Neuronal stem cell (in vitro differentiated cells): Measurements from ENCODE around the gene NFATC2.

ENCODE experiments used
- DNase-seq: peaks from one replicate; pipeline ENCODE4 v3.0.0-alpha.2; 2013; ENCODE audit warnings: low spot score
- H2AFZ ChIP-seq: one replicate; pipeline ENCODE4 v1.6.1; 2013; ENCODE audit warnings: mild to moderate bottlenecking, low read length, inconsistent platforms
- H2AK5ac ChIP-seq: 2 replicates; pipeline ENCODE4 v1.6.1; 2013; ENCODE audit warnings: low read depth, mild to moderate bottlenecking, inconsistent platforms, low read length, moderate library complexity, mixed read lengths
- H2BK120ac ChIP-seq: 2 replicates; pipeline ENCODE4 v1.6.1; 2013; ENCODE audit warnings: low read depth, mild to moderate bottlenecking, inconsistent platforms, low read length, moderate library complexity, mixed read lengths
- H2BK12ac ChIP-seq: one replicate; pipeline ENCODE4 v1.6.1; 2013; ENCODE audit warnings: low read length, inconsistent platforms
- H2BK15ac ChIP-seq: 2 replicates; pipeline ENCODE4 v1.6.1; 2013; ENCODE audit warnings: mild to moderate bottlenecking, low read length, inconsistent platforms, mixed read lengths
- H2BK5ac ChIP-seq: one replicate; pipeline ENCODE4 v1.6.1; 2013; ENCODE audit warnings: inconsistent platforms, mild to moderate bottlenecking, low read length, moderate library complexity
- H3K14ac ChIP-seq: one replicate; pipeline ENCODE4 v1.6.1; 2013; ENCODE audit warnings: low read length, inconsistent platforms
- H3K18ac ChIP-seq: 2 replicates; pipeline ENCODE4 v1.6.1; 2013; ENCODE audit warnings: low read length, inconsistent platforms
- H3K23ac ChIP-seq: 2 replicates; pipeline ENCODE4 v1.6.1; 2013; ENCODE audit warnings: low read depth, mild to moderate bottlenecking, mixed read lengths, low read length, inconsistent platforms; ENCODE audit not compliant: poor library complexity
- H3K27ac ChIP-seq: replicated peaks from 3 replicates; pipeline ENCODE4 v1.5.1; 2013; ENCODE audit warnings: low read length, inconsistent platforms
- H3K27me3 ChIP-seq, 3 experiments: 2 replicates each; pipeline ENCODE4 v1.6.1; 2013; ENCODE audit warnings: low read length in 3 of 3, mild to moderate bottlenecking in 2 of 3, inconsistent platforms in 1 of 3, low read depth in 1 of 3, mixed read lengths in 1 of 3, moderate library complexity in 1 of 3; ENCODE audit not compliant: control insufficient read depth in 3 of 3, insufficient read depth in 3 of 3
- H3K36me3 ChIP-seq, 2 donors: replicated peaks in 1 of 2; 2 replicates each; pipeline ENCODE4 v1.6.1; 2013; ENCODE audit warnings: low read length in 2 of 2; ENCODE audit not compliant: control insufficient read depth in 2 of 2, insufficient read depth in 2 of 2
- H3K4ac ChIP-seq: 2 replicates; pipeline ENCODE4 v1.6.1; 2013; ENCODE audit warnings: inconsistent platforms, mild to moderate bottlenecking, low read length, moderate library complexity
- H3K4me1 ChIP-seq, 2 donors: 1 replicate in 1 of 2; 2 replicates in 1 of 2; pipeline ENCODE4 v1.6.1; 2013; ENCODE audit warnings: low read length in 2 of 2, low read depth in 1 of 2; ENCODE audit not compliant: control insufficient read depth in 2 of 2, insufficient read depth in 1 of 2
- H3K4me2 ChIP-seq: one replicate; pipeline ENCODE4 v1.6.1; 2013; ENCODE audit warnings: mild to moderate bottlenecking, low read length, inconsistent platforms; ENCODE audit not compliant: insufficient read depth, poor library complexity, severe bottlenecking
- H3K4me3 ChIP-seq, 2 donors: 2 replicates each; pipeline ENCODE4 v1.5.1; 2013; ENCODE audit warnings: low read length in 2 of 2, mild to moderate bottlenecking in 2 of 2, inconsistent platforms in 1 of 2, moderate library complexity in 1 of 2
- H3K79me1 ChIP-seq: one replicate; pipeline ENCODE4 v1.6.1; 2013; ENCODE audit warnings: low read depth, mild to moderate bottlenecking, inconsistent platforms, low read length, moderate library complexity
- H3K9ac ChIP-seq: one replicate; pipeline ENCODE4 v1.6.1; 2013; ENCODE audit warnings: mild to moderate bottlenecking, low read depth, low read length, inconsistent platforms; ENCODE audit not compliant: poor library complexity
- H3K9me3 ChIP-seq, 2 donors: replicated peaks in 1 of 2; 2 replicates each; pipeline versions ENCODE3 to v1.6.1; 2013; ENCODE audit warnings: low read length in 2 of 2, mild to moderate bottlenecking in 2 of 2, inconsistent platforms in 1 of 2, low read depth in 1 of 2, mixed read lengths in 1 of 2, moderate library complexity in 1 of 2; ENCODE audit not compliant: control insufficient read depth in 2 of 2, insufficient read depth in 1 of 2
- H4K8ac ChIP-seq: one replicate; pipeline ENCODE4 v1.6.1; 2013; ENCODE audit warnings: low read depth, mild to moderate bottlenecking, inconsistent platforms, low read length, moderate library complexity
- H4K91ac ChIP-seq: one replicate; pipeline ENCODE4 v1.6.1; 2013; ENCODE audit warnings: low read length, low read depth, mild to moderate bottlenecking, inconsistent platforms; ENCODE audit not compliant: poor library complexity
- WGBS, 2 donors: extraction: QIAGEN DNeasy Blood & Tissue Kit; methylation state at CpG; one replicate each; pipeline ENCODE4 v1.1.7; 2013; ENCODE audit warnings: missing lambda C conversion rate in 2 of 2, mixed read lengths in 1 of 2; ENCODE audit not compliant: insufficient read length in 2 of 2, insufficient replicate concordance in 1 of 2; ENCODE audit errors: extremely low coverage in 2 of 2; 5-methylcytosine and 5-hydroxymethylcytosine counted together

Gene NFATC2

DNA sequence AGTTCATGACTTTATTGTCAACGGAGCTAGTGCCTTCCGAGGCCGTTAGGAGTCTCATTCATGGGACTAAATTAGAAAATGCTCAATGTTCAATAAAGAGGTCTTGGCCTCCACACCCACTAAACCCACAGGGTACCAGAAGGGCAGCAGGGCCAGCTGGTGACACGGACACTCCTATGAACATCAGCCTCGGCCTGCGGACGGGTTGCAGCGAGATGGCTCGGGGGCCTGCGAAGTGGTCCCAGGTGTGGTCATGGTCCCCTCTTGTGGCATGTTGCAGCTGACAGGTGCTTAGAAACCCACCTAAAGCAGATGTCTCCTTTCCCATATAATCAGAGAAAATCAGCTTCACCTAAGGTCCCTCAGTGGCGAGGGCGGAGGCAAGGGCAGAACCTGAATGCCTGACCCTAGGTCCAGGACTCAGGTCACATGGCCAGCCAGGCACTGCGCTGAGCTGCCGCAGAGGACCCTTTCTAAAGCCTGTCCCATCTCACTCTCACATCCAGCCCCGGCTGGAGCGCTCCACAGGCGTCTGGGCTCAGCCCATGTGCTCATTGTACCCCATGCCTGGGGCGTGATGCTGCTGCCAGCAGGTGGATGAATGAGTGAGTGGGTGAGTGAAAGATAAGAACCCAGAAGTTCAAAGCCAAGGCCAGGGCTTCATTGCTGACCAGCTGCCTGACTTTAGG is 35.8 kb downstream of the NFATC2 start:
- H3K18ac ChIP-seq: peak overlapping the region; percentile 11
- H3K4me3 ChIP-seq: no peak overlapping the region
- H2AK5ac ChIP-seq: peak overlapping the region; percentile 64
- no peak overlapping the region for H2BK12ac ChIP-seq
- H3K4me1 ChIP-seq: peaks cover 0 to 2% of the 10 kb centered on the region in 2 donors
- no peak overlapping the region for H3K4ac ChIP-seq
- no CpG with 5 or more reads among the region's 18 CpGs for WGBS, 2 donors
- no peak overlapping the region for H4K91ac ChIP-seq
- no peak overlapping the region for H3K4me2 ChIP-seq
- no peaks in the 10 kb centered on the region for H3K27me3 ChIP-seq
- H2BK120ac ChIP-seq: no peak overlapping the region
- DNase-seq: no peak
- H4K8ac ChIP-seq: no peak overlapping the region
- H3K9ac ChIP-seq: peak overlapping the region; percentile 30
- H2BK15ac ChIP-seq: no peak overlapping the region
- no peaks in the 10 kb centered on the region for H3K36me3 ChIP-seq
- H3K14ac ChIP-seq: no peak overlapping the region
- H2AFZ ChIP-seq: no peak overlapping the region
- no peak overlapping the region for H2BK5ac ChIP-seq
- H3K79me1 ChIP-seq: no peaks in the 10 kb centered on the region
- peaks cover 0 to 2% of the 10 kb centered on the region in 2 donors for H3K9me3 ChIP-seq
- no peak overlapping the region for H3K27ac ChIP-seq
- no peak overlapping the region for H3K23ac ChIP-seq

DNA sequence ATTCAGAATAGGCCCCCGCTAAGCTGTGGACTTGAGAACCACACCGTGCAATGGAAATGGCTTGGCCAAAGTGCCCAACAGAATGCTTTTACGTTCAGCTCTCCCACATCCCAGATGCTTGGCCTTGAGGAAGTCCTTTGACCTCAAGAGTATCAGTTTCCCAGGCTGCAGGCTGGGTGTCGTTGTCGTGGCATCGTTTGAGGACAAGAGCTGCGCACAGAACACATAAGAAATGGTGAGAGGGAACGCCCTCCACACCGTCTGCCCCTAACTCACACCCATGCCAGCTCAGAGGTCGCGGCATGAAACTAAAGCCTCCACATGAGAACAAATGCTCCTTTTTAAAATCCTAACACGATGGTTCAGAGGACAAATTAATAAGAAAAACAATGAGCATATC is 37.0 kb downstream of the NFATC2 start:
- peaks cover 0 to 2% of the 10 kb centered on the region in 2 donors for H3K4me1 ChIP-seq
- H3K18ac ChIP-seq: peak overlapping the region; percentile 49
- no peak for DNase-seq
- H3K27ac ChIP-seq: no peak overlapping the region
- H2BK120ac ChIP-seq: no peak overlapping the region
- H3K14ac ChIP-seq: no peak overlapping the region
- H3K36me3 ChIP-seq: no peaks in the 10 kb centered on the region
- no peak overlapping the region for H2BK12ac ChIP-seq
- H3K9ac ChIP-seq: no peak overlapping the region
- H3K9me3 ChIP-seq: peaks cover 0 to 2% of the 10 kb centered on the region in 2 donors
- no peak overlapping the region for H3K4ac ChIP-seq
- H3K27me3 ChIP-seq: no peaks in the 10 kb centered on the region
- no peak overlapping the region for H3K23ac ChIP-seq
- no CpG with 5 or more reads among the region's 12 CpGs for WGBS, 2 donors
- H2AK5ac ChIP-seq: no peak overlapping the region
- no peaks in the 10 kb centered on the region for H3K79me1 ChIP-seq
- H3K4me3 ChIP-seq: peak overlapping the region in 1 of 2 donors; percentile 22
- no peak overlapping the region for H4K91ac ChIP-seq
- H2BK5ac ChIP-seq: no peak overlapping the region
- H4K8ac ChIP-seq: no peak overlapping the region
- no peak overlapping the region for H2BK15ac ChIP-seq
- H3K4me2 ChIP-seq: no peak overlapping the region
- no peak overlapping the region for H2AFZ ChIP-seq

DNA sequence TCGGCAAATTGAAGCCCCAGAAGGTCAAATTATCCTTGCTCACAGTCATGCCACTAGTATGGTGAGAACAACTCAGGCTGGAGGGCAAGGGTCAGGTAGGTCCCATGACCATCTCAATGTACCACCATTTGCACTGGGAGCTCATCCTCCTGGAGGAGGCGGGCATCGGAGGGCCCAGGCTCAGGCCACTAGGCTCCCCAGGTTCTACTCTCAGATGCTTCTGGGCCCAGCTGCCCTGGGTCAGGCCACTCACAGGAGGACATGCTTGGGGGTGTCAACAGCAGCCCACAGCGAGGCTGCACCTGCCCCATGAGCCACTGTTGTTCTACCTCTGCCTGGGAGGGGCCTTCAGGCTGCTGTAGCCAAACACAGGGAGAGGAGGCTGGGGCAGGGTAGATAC is 39.1 kb downstream of the NFATC2 start:
- Histone ChIP-seq H2BK15ac (no peak overlapping the region), H3K79me1 (no peaks in the 10 kb centered on the region), H2BK120ac (no peak overlapping the region), H2BK12ac (no peak overlapping the region), H3K14ac (no peak overlapping the region), H3K27me3 (no peaks in the 10 kb centered on the region), H3K27ac (no peak overlapping the region), H3K4me2 (no peak overlapping the region), H2BK5ac (no peak overlapping the region), H3K4ac (no peak overlapping the region), H3K4me3 (no peak overlapping the region), H3K9me3 (peaks cover 0 to 6% of the 10 kb centered on the region in 2 donors), H3K4me1 (peaks cover 0 to 2% of the 10 kb centered on the region in 2 donors), H3K9ac (no peak overlapping the region), H3K23ac (no peak overlapping the region), H3K36me3 (no peaks in the 10 kb centered on the region), H2AK5ac (no peak overlapping the region), H2AFZ (no peak overlapping the region), H4K91ac (no peak overlapping the region), H4K8ac (no peak overlapping the region), H3K18ac (peak overlapping the region; percentile 57)
- WGBS, 2 donors: no CpG with 5 or more reads among the region's 4 CpGs
- no peak for DNase-seq

DNA sequence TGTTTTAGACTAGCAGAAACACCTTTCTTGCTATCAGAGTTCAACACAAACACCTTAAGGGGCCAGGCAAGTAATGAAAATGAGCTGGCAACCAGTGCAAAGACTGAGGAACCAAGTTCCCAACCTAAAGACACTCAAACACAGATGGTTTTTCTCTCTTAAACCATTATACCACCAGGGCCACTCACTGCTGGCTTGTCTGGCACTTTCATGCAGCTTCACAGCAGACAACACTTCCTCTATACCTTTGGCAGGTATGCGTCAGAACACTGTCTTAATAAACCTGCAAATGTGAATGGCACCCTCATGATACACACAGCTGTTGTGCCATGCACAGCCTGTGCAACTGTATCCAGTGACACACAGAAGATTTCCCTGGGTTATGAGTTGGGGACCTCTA is 41.6 kb downstream of the NFATC2 start:
- H3K14ac ChIP-seq: no peak overlapping the region
- H4K91ac ChIP-seq: no peak overlapping the region
- H2BK12ac ChIP-seq: no peak overlapping the region
- WGBS, 2 donors: no CpG with 5 or more reads among the region's 1 CpG
- H3K4me1 ChIP-seq: peaks cover 0 to 2% of the 10 kb centered on the region in 2 donors
- H2BK5ac ChIP-seq: no peak overlapping the region
- no peak overlapping the region for H2BK15ac ChIP-seq
- no peak overlapping the region for H3K18ac ChIP-seq
- no peak overlapping the region for H3K4me3 ChIP-seq
- H3K9me3 ChIP-seq: peaks cover 0 to 6% of the 10 kb centered on the region in 2 donors
- no peak for DNase-seq
- no peak overlapping the region for H2BK120ac ChIP-seq
- H2AK5ac ChIP-seq: no peak overlapping the region
- H4K8ac ChIP-seq: no peak overlapping the region
- H3K27ac ChIP-seq: no peak overlapping the region
- no peak overlapping the region for H3K4ac ChIP-seq
- no peak overlapping the region for H3K9ac ChIP-seq
- H2AFZ ChIP-seq: no peak overlapping the region
- no peaks in the 10 kb centered on the region for H3K27me3 ChIP-seq
- H3K23ac ChIP-seq: no peak overlapping the region
- no peaks in the 10 kb centered on the region for H3K36me3 ChIP-seq
- H3K79me1 ChIP-seq: no peaks in the 10 kb centered on the region
- H3K4me2 ChIP-seq: no peak overlapping the region
